ENCODE measurements around the gene HES7.

DNA sequence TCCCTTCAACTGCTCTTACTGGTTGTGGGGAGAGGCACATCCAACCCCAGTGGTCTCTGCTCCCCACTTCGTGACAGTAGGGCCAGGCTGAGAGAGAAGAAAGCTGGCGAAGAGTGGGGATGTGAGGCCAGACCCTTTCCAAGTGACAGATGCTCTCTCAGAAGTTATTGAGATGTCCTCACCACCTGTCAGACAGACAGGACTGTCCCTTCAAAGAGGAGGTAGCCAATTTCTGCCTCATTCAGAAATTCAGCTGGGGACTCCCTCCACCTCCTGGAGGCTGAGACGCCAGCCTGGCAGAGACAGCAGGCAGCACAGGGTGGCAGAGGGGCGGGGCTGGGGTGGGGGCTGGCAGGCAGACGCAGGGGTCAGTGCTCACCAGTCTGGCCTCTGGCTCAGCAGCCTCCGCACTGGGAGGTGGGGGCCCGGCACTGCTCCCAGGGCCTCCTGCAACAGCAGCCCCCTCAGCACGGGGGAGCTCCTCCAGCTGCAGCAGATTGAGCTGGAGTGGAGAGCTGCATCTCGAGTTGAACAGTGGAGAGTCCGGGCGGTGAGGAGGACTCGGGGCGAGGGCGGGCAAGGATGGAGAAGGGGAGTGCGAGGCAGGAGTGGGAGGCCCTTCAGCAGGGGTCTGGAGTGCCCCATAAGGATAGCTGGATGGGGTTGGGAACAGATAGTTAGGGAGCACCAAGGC lies 19.1 kb upstream of the HES7 start:
- TF ChIP-seq, protein P1, sequence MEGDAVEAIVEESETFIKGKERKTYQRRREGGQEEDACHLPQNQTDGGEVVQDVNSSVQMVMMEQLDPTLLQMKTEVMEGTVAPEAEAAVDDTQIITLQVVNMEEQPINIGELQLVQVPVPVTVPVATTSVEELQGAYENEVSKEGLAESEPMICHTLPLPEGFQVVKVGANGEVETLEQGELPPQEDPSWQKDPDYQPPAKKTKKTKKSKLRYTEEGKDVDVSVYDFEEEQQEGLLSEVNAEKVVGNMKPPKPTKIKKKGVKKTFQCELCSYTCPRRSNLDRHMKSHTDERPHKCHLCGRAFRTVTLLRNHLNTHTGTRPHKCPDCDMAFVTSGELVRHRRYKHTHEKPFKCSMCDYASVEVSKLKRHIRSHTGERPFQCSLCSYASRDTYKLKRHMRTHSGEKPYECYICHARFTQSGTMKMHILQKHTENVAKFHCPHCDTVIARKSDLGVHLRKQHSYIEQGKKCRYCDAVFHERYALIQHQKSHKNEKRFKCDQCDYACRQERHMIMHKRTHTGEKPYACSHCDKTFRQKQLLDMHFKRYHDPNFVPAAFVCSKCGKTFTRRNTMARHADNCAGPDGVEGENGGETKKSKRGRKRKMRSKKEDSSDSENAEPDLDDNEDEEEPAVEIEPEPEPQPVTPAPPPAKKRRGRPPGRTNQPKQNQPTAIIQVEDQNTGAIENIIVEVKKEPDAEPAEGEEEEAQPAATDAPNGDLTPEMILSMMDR (IDR thresholded peaks at IDR 0.05; ENCODE audit: low read depth, low read length, missing input control) = no peak
- no peak for TF ChIP-seq TAF1 (conservative IDR thresholded peaks at IDR 0.05)
- TF ChIP-seq GABPA (IDR thresholded peaks at IDR 0.05 in 1 of 2, conservative IDR thresholded peaks at IDR 0.05 in 1 of 2) = no peak
- no peak for TF ChIP-seq RAD21 (IDR thresholded peaks at IDR 0.05)
- TF ChIP-seq YY1 (IDR thresholded peaks at IDR 0.05) = no peak
- TF ChIP-seq, protein P2, sequence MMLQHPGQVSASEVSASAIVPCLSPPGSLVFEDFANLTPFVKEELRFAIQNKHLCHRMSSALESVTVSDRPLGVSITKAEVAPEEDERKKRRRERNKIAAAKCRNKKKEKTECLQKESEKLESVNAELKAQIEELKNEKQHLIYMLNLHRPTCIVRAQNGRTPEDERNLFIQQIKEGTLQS (IDR thresholded peaks at IDR 0.05) = no peak
- TF ChIP-seq, protein P3, sequence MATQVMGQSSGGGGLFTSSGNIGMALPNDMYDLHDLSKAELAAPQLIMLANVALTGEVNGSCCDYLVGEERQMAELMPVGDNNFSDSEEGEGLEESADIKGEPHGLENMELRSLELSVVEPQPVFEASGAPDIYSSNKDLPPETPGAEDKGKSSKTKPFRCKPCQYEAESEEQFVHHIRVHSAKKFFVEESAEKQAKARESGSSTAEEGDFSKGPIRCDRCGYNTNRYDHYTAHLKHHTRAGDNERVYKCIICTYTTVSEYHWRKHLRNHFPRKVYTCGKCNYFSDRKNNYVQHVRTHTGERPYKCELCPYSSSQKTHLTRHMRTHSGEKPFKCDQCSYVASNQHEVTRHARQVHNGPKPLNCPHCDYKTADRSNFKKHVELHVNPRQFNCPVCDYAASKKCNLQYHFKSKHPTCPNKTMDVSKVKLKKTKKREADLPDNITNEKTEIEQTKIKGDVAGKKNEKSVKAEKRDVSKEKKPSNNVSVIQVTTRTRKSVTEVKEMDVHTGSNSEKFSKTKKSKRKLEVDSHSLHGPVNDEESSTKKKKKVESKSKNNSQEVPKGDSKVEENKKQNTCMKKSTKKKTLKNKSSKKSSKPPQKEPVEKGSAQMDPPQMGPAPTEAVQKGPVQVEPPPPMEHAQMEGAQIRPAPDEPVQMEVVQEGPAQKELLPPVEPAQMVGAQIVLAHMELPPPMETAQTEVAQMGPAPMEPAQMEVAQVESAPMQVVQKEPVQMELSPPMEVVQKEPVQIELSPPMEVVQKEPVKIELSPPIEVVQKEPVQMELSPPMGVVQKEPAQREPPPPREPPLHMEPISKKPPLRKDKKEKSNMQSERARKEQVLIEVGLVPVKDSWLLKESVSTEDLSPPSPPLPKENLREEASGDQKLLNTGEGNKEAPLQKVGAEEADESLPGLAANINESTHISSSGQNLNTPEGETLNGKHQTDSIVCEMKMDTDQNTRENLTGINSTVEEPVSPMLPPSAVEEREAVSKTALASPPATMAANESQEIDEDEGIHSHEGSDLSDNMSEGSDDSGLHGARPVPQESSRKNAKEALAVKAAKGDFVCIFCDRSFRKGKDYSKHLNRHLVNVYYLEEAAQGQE (IDR thresholded peaks at IDR 0.05) = no peak
- TF ChIP-seq SP1 (IDR thresholded peaks at IDR 0.05) = no peak
- no peak for TF ChIP-seq JUND (IDR thresholded peaks at IDR 0.05)
- TF ChIP-seq MAX (IDR thresholded peaks at IDR 0.05) = no peak
- TF ChIP-seq FOXA1 (IDR thresholded peaks at IDR 0.05) = no peak
- no peak for TF ChIP-seq NR2F2 (IDR thresholded peaks at IDR 0.05)
